Left hindlimb (tissue), 1 donor: Measurements from ENCODE around the gene THAP7.

Experiments
- DNase-seq: peaks from one replicate; pipeline ENCODE4 v3.0.0-alpha.2; 2018

The THAP7 gene

DNA sequence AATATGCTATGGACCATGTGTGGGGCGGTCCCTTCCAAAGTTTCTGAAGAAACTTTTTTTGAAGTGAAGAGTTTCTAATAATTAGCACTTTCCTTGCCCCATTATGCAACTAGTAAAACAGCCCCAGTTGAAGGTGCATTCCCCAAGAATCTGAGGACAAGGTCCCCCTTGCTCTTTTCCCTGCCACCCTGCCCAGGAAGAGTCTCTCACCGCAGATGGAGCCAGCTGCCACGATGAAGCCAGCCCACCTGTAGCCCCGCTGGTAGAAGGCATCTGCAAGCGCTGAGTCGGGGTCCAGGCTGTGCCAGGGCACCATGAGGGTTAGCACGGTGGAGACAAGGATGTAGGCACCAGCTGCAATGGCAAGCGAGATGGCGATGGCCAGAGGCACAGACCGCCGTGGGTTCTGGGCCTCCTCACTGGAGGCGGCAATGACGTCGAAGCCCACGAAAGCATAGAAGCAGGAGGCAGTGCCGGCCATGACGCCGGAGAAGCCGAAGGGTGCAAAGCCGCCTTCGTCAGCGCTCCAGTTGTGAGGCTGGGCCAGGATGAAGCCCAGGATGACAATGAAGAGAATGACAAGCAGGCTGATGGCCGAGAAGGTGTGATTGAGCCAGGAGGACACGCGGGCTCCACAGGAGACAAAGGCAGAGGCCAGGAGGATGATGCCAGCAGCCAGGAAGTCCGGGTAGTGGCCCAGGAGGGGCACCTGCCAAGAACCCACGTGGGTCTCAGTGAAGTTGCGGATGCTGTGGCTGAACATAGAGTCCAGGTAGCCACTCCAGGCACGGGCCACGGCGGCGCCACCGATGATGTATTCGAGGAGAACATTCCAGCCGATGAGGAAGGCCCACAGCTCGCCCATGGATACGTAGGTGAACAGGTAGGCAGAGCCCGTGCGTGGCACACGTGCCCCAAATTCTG lies 29.0 kb upstream of the THAP7 start:
- peak; percentile 24 for DNase-seq

DNA sequence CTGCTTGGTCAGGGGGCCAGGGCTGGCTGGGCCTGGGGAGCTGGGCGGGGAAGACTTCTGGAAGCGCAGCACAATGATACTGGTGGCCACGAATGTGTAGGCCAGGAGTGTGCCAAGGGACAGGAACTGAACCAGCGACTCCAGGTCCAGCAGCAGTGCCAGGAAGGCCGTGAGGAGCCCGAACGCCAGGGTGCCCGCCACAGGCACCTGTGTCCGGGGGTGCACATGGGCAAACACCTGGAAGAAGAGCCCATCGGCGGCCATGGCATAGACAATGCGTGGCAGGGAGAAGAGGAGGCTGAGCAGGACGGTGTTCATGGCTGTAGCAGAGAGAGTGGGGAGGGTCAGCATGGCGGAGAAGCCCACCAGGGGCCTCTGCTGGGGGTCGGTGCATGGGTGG lies 28.1 kb upstream of the THAP7 start:
- DNase-seq = no peak

DNA sequence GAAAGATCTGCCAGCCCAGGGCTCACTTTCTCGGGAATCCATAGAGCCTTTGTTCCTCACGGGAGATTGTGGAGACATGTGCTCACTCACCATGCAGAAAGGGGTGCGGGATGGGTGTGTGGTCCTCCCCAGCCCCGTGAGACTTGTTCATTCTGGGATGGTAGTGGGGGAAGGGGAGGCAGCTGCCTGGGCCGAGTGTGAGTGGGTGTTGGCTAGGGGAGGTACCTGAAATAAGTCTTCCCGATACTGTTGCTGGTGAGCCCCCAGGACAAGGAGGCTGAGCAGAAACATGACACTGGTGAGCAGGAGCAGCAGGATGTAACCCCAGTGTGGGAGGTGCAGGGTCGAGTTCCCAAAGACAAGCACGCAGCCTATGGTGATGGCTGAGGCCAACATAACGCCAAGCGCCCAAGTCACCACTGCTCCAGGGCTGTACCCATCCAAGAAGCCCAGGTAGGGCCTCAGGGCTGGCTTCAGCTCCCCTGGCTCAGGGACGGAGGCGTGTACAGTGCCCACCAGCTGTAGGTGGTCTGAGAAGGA lies 27.6 kb upstream of the THAP7 start:
- no peak for DNase-seq

DNA sequence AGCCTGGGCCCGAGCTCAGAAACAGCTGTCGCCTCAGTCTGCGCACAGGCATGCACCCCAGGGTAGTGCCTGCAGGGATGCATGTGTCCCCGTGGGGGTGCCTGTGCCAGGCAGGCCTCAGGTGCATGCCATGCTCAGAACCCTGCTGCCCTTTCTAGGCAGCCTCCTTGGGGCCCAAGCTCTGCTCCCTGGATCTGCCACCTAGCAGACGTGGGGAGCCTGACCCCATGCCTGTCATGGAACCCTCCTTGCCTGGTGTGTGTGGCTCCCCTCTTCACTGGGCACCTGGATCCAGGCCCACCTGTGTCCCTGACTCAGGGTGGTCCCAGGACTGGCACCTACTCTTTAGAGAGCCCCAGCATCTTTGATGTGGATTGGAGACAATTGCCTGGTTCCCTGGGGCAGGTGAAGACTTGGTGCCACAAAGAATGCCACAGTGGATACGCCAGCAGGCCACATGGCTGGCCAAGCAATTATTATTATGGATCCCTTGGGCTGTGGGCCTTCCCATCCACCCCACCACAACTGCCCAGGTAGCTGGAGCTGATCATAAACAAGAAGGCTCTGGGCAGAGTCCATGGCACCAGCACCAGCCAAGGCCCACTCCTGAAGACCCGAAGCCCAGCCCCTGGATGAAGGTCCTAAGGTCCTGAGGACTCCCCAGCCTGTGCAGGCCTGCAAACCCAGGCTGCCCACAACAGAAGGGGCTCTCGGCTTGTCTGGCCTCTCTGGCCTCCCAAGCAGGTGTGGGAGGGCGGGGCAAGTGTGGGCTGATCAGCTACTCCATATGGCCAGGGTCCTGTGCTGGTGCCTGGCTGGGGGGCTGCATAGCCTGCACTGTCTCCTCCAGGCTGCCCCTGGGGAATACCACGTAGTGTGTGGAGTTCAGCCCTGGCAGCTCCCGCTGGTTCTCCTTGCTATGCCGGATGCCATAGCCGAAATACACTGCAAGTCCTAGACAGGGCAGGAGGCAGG lies 26.6 kb upstream of the THAP7 start:
- DNase-seq = no peak

DNA sequence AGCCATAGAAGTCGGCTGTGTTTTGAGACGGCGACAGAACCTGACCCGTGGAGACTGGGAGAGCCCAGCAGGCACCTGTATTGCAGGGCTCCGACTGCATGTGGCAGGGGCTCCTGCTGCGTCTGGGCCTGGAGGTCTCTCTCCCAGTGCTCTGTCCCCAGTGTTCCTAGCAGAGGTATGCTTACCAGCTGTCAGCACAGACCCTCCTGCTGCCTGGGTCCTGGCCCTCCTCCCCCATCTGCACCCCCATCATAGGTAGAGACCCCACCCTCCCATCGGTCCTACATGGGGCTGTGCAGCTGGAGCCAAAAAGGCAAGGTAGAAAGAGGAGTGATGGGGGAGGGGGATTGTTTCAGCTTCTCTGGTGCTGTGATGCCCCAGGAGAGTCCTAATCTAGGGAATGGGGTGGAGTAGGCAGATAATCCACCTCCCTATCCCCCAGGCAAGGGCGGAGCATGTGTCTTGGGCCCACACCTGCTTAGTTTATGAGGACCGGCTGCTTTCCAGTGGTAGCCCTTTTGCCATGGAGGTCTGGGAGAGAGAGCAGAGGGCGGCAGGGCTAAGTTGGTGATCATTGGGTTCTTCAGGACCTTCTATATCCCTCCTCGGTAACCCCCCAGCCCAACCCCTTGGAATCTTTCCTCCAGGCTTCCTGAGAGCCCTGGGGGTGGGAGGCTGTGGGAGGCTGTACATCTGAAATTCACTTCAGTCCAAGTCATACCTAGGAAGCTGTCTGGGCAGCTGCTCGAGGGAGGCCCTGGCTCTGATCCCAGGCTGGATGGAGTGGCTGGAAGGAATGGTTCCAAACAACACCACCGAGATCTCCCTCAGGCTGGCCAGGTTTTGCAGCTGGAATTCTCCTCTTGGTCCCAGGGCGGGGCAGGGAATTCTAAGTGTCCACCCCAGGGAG lies 25.1 kb upstream of the THAP7 start:
- peak; percentile 64 for DNase-seq

DNA sequence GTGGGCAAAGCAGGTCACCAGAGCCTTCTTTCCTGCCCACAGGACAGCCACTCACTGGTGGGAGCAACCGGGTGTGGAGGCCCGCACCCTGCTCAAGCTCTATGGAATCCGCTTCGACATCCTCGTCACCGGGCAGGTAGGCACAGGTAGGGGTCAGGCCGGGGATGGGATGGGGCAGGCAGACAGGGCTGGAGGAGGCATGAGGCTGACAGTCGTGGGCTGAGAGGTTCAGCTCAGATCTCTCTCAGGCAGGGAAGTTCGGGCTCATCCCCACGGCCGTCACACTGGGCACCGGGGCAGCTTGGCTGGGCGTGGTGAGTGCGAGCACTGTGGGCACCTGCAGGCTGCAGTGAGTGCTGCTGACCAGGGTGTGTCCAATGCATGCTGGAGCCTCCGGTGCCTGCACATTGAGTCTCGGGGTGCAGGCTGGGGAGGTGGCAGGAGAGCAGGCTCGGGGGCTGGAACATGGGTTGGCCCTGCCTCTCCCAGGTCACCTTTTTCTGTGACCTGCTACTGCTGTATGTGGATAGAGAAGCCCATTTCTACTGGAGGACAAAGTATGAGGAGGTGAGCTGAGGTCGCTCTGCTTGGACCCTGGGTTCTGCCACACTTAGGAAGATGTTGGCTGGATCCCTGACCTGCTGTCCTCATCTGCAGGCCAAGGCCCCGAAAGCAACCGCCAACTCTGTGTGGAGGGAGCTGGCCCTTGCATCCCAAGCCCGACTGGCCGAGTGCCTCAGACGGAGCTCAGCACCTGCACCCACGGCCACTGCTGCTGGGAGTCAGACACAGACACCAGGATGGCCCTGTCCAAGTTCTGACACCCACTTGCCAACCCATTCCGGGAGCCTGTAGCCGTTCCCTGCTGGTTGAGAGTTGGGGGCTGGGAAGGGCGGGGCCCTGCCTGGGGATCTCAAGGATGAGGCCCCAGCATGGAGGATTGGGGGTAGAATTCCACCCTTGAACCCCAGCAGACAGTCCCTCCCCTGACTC lies 24.1 kb upstream of the THAP7 start:
- DNase-seq = no peak

DNA sequence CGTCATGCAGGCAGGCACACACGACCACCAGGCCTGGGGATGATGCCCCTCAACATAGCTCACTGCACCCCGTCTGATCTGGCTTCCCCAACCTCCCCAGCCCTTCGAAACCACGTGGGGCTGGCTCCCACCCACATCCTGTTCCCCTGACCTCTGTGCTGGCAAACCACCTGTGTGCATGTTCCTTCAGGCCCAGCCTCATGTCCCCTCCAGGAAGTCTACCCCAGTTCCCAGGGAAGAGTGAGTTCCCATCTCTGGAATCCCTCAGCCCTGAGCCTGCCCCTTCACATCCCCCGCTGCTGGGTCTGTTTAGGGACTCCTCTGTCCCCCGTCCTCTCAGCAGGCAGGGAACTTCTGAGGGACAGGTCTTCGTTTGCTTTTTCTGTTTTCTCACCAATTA lies 23.3 kb upstream of the THAP7 start:
- DNase-seq = no peak

DNA sequence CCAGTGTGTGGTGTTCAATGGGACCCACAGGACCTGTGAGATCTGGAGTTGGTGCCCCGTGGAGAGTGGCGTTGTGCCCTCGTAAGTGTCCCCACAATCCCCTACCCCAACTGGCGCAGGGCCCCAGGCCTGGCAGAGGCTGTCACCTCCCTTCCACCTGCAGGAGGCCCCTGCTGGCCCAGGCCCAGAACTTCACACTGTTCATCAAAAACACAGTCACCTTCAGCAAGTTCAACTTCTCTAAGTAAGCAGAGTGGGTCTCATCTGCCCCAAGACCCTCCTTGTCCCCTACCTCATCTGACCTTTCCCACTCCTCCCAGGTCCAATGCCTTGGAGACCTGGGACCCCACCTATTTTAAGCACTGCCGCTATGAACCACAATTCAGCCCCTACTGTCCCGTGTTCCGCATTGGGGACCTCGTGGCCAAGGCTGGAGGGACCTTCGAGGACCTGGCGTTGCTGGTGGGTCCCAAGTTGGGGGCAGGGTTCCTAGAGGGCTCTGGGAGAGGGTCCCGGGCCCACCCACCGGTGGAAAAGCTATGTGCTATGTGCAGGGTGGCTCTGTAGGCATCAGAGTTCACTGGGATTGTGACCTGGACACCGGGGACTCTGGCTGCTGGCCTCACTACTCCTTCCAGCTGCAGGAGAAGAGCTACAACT lies 21.2 kb upstream of the THAP7 start:
- no peak for DNase-seq

DNA sequence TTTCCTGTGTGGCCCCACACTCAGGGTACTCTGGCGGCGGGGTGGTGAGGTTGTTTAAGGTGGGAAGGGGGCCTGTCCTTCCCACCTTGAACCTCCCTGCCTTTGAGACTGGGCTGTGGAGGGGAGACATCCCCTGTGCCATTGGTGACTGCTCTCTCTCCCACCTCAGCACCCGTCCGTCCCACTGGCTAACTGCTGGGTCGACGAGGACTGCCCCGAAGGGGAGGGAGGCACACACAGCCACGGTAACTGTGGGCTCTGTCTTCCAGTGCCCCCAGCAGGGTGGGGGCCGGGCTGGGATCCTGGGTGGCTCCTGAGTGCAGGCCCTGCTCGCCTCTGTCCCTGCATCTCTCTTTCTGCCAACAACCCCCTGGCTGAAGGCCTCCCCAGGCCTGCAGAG lies 20.6 kb upstream of the THAP7 start:
- DNase-seq = no peak

DNA sequence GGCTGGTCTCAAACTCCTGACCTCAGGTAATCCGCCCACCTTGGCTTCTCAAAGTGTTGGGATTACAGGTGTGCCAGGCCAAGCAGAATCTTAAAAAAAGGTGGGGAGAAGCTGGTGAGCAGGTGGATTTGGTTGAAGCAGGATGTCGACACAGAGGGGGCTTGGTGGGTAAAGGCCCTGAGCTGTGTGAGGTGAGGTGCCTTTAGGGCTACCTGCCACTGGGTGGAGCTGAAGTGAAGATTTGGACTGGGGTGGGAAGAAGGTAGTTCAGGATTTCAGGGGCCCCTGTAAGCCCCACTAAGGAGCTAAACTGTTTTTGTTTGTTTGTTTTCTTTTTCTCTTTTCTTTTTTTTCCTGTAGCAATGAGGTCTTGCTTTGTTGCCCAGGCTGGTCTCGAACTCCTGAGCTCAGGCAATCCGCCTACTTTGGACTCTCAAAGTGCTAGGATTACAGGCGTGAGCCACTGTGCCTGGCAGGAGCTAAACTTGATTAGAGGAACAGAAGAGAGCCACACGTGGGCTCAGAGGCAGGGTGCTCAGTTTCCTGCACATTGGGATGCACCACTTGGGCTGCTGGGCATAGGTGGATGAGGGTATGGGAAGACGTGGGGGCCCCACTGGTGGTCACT lies 19.0 kb upstream of the THAP7 start:
- no peak for DNase-seq

DNA sequence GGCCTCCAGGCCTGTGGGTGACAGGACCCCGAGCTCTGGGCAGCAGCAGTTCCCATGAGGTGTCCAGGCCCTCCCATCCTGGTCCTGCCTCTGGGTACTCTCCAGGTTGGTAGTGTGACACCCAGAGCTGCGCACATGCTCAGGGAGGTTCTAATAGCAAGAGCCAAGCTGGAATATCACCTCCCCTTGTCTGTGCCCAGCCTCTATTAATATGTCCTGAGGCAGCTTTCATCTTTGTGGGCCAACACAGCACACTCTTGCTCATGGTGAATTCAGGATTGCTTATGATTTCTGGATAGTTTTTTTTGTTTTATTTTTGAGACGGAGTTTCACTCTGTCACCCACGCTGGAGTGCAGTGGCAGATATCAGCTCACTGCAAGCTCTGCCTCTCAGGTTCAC lies 16.4 kb upstream of the THAP7 start:
- no peak for DNase-seq

DNA sequence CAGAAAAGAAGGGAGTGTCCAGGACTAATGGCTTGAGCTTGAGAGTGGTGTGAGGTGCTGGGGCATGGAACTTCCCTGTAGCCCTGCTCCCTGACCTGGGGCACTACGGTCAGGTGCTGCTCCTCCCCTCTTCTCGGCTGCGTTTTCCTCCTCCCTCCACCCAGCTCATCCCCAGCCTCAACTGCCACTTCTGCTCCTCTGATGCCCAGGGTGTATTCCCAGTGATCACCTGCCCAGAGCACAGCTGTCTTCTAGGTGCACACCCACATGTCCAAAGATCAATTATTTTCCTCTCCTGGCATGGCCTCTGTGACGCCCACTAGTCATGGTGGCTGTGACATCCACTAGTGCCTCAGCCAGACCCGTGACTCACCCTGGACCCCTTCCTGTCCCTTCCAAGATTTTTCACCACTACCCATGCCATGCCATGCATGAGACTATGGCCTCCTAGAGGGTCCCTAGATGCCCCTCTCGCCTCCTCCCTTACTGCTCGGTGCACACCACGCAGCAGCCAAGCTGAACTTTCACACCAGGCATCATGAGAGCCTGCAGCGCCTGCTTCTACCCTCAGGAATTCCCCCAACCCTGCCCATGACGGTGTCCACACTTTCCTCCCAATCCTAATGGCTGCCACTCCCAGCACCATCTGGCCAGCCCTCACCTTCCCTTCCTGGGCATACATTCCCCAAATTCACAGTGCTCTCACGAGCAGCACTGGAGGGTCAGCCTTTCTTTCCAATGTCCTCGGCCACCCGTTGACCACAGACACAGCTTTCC lies 14.9 kb upstream of the THAP7 start:
- no peak for DNase-seq

DNA sequence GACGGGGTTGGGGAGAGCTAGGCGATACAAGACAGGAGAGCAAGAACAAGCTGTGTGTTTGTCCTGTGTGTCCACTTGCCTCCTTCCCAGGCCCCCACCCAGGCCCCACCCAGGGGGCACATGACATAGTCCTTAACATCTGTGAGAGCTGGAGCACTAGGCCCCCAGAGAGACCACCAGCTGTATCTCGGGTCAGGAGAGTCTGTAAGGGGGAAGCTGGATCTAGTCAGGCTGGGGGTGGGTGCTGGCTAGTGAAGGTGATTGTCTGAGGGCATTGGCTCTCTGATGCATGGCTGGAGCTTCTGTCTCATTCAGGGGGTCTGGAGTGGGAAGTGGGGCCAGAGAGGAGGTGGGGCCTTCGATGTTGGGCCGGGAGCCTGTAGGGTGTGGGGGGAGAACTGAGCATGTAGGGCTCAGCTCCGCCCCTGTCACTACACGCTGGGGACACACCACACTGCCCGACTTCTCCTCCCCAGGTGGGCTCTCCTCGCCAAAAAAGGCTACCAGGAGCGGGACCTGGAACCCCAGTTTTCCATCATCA lies 13.6 kb upstream of the THAP7 start:
- no peak for DNase-seq

DNA sequence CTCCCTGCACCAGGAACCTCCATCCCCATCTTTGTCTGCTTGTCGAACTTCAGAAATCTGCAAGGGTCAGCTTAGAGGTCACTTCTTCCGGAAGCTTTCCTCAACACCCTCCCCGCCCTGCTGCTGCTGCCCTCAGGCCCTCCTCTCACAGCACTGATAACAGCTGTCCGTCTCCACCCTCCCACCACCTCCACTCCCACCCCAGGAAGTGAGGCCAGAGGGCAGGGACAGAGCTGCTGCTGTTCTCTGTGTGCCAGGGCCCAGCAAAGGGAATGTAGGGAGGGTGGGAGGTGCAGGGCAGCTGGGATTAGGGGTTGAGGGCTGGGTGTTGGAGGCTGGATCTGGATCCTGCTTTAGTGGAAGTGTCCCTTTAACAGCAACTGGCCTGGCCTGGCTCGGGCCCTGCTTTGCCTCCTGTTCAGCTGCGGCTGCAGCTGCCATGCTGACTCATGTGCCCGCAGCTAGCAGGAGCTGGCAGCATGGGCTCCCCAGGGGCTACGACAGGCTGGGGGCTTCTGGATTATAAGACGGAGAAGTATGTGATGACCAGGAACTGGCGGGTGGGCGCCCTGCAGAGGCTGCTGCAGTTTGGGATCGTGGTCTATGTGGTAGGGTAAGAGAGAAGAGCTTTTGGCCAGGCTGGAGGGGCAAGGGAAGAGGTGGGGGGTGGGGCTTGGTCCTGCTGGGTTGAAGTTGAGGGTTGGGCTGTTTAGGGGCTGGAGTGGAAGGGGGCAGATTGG lies 13.0 kb upstream of the THAP7 start, which contains the start of gene P2RX6:
P2RX6 (plus strand) TSS at position 440 of the 740 bp plus-strand sequence; CDS start at position 450, 10 bp downstream.
- peak; percentile 86 for DNase-seq

DNA sequence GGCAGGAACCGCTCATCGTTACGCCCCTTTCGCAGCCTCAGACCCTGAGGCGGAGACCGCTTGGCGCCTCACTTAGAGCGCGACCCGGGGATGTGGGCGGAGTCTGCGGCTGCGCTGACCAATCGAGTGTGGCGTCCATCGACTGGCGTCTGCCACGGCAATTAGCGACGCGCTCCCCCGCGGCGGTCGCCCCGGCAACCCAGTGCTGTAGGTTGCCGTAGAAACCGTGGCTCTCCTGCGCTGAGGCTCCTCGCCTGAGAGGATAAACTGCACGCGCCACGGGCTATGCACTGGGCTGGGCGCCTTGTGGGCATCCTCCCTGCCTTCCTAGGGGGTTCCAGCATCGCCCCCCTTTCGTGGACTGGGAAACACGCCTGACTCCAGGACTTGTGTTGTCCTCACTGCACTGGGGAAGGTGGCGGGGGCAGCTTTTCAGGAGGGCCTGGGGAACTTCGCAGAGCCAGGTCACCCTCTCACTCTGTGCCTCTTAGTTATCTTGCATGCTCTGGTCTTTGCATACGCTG lies 12.3 kb upstream of the THAP7 start:
- DNase-seq = peak; percentile 93

DNA sequence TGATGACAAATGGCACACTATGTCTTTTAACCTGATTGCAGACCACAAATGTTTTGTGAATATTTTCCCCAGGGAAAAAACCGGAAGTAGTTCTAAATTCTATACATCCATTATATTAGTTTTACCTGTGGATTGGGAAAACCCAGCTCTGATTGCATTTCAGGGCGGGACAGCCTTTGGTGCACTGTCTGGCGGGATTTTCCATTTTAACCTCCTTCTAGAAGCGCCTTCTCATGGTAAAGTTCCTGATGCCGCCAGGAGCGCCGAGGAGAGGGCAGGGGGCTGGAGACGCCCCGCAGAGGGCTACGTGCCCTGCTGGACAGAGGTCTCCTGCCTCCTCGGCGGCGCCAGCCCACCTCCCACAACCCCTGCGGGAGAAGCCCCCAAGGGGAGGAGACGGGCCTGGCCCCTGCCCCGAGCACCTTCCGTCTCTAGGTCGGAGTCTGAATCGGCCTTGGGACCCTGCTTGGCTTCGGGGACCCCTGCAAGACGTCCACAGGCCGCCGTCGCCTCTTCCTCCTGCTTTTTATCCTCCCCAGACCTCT lies 11.8 kb upstream of the THAP7 start:
- no peak for DNase-seq
